ENCODE data around the gene ALDH4A1. TPM values are rescaled to one million over a fixed set of nuclear protein-coding genes. Genes with fewer than 3 reads are reported as not detected.
"Not testable (repeated sequence)": the region's sequence is repeated elsewhere in the genome, so short reads cannot be mapped to it uniquely, and the experiment has no call there.

Gene ALDH4A1
- polyA plus RNA-seq, 4 donors, result 0.22 to 6.3 (median 1.3) TPM

GRCh38 chr1:18859560-18859959, 42.8 kb downstream of the ALDH4A1 start, which contains the start of gene TAS1R2:
TSS of gene TAS1R2 (minus strand) at chr1:18859660. CDS start at chr1:18859660, 0 bp downstream.
- Histone ChIP-seq H3K27me3 (ENCODE audit: control insufficient read depth in 3 of 3, insufficient read depth in 3 of 3, low read length in 3 of 3) (no peaks in the 10 kb centered on the region), H3K4me3 (ENCODE audit: low read depth in 1 of 3, low read length in 3 of 3) (no peak within 1 kb of the TSS), H3K9me3 (ENCODE audit: control insufficient read depth in 2 of 2, insufficient read depth in 1 of 2, low read depth in 1 of 2, low read length in 1 of 2) (no peaks in the 10 kb centered on the region), H3K4me1 (ENCODE audit: control insufficient read depth in 3 of 3, insufficient read depth in 2 of 3, low read depth in 1 of 3, low read length in 2 of 3) (no peaks in the 10 kb centered on the region), H3K27ac (ENCODE audit: low read depth in 1 of 3, low read length in 2 of 3) (no peak within 1 kb of the TSS), H3K36me3 (ENCODE audit: control insufficient read depth in 3 of 3, insufficient read depth in 2 of 3, low read depth in 1 of 3, low read length in 3 of 3) (no peaks in the 10 kb centered on the region)
- FAIRE-seq (no peak), DNase-seq (no peak)
- 40 to 63% (median 45%) methylated on average over 4 of the region's 4 CpGs for WGBS, 3 donors

- Histone ChIP-seq H3K4me1 (ENCODE audit: control insufficient read depth in 3 of 3, insufficient read depth in 2 of 3, low read depth in 1 of 3, low read length in 2 of 3) (no peaks in the 10 kb centered on the region), H3K27me3 (ENCODE audit: control insufficient read depth in 3 of 3, insufficient read depth in 3 of 3, low read length in 3 of 3) (no peaks in the 10 kb centered on the region), H3K27ac (ENCODE audit: low read depth in 1 of 3, low read length in 2 of 3) (no peak overlapping the region), H3K4me3 (ENCODE audit: low read depth in 1 of 3, low read length in 3 of 3) (no peak overlapping the region), H3K36me3 (ENCODE audit: control insufficient read depth in 3 of 3, insufficient read depth in 2 of 3, low read depth in 1 of 3, low read length in 3 of 3) (no peaks in the 10 kb centered on the region), H3K9me3 (ENCODE audit: control insufficient read depth in 2 of 2, insufficient read depth in 1 of 2, low read depth in 1 of 2, low read length in 1 of 2) (no peaks in the 10 kb centered on the region)
- no peak for DNase-seq
- 87 to 88% (median 87%) methylated on average over 7 of the region's 7 CpGs for WGBS, 3 donors
- no peak for FAIRE-seq
These were observed 44.2 kb downstream of the ALDH4A1 start for GRCh38 chr1:18858070-18858688.

- 93 to 96% (median 95%) methylated on average over 1 of the region's 1 CpG for WGBS, 3 donors
- H3K36me3 ChIP-seq (ENCODE audit: control insufficient read depth in 3 of 3, insufficient read depth in 2 of 3, low read depth in 1 of 3, low read length in 3 of 3), result no peaks in the 10 kb centered on the region
- no peaks in the 10 kb centered on the region for H3K27me3 ChIP-seq (ENCODE audit: control insufficient read depth in 3 of 3, insufficient read depth in 3 of 3, low read length in 3 of 3)
- H3K4me1 ChIP-seq (ENCODE audit: control insufficient read depth in 3 of 3, insufficient read depth in 2 of 3, low read depth in 1 of 3, low read length in 2 of 3), result no peaks in the 10 kb centered on the region
- H3K9me3 ChIP-seq (ENCODE audit: control insufficient read depth in 2 of 2, insufficient read depth in 1 of 2, low read depth in 1 of 2, low read length in 1 of 2), result no peaks in the 10 kb centered on the region
- no peak for FAIRE-seq
- no peak for DNase-seq
- H3K27ac ChIP-seq (ENCODE audit: low read depth in 1 of 3, low read length in 2 of 3), result no peak overlapping the region
- no peak overlapping the region for H3K4me3 ChIP-seq (ENCODE audit: low read depth in 1 of 3, low read length in 3 of 3)
These were observed 45.9 kb downstream of the ALDH4A1 start for GRCh38 chr1:18856435-18856834.

- 65 to 76% (median 72%) methylated on average over 6 of the region's 6 CpGs for WGBS, 3 donors
- FAIRE-seq (no peak), DNase-seq (no peak)
- no peaks in the 10 kb centered on the region for H3K4me1 ChIP-seq (ENCODE audit: control insufficient read depth in 3 of 3, insufficient read depth in 2 of 3, low read depth in 1 of 3, low read length in 2 of 3)
- H3K27ac ChIP-seq (ENCODE audit: low read depth in 1 of 3, low read length in 2 of 3), result no peak overlapping the region
- no peaks in the 10 kb centered on the region for H3K9me3 ChIP-seq (ENCODE audit: control insufficient read depth in 2 of 2, insufficient read depth in 1 of 2, low read depth in 1 of 2, low read length in 1 of 2)
- no peak overlapping the region for H3K4me3 ChIP-seq (ENCODE audit: low read depth in 1 of 3, low read length in 3 of 3)
- no peaks in the 10 kb centered on the region for H3K36me3 ChIP-seq (ENCODE audit: control insufficient read depth in 3 of 3, insufficient read depth in 2 of 3, low read depth in 1 of 3, low read length in 3 of 3)
- no peaks in the 10 kb centered on the region for H3K27me3 ChIP-seq (ENCODE audit: control insufficient read depth in 3 of 3, insufficient read depth in 3 of 3, low read length in 3 of 3)
These were observed 46.8 kb downstream of the ALDH4A1 start for GRCh38 chr1:18855573-18855972.

GRCh38 chr1:18854331-18855025, 47.9 kb downstream of the ALDH4A1 start:
- Histone ChIP-seq H3K4me1 (ENCODE audit: control insufficient read depth in 3 of 3, insufficient read depth in 2 of 3, low read depth in 1 of 3, low read length in 2 of 3) (no peaks in the 10 kb centered on the region), H3K9me3 (ENCODE audit: control insufficient read depth in 2 of 2, insufficient read depth in 1 of 2, low read depth in 1 of 2, low read length in 1 of 2) (no peaks in the 10 kb centered on the region), H3K4me3 (ENCODE audit: low read depth in 1 of 3, low read length in 3 of 3) (no peak overlapping the region), H3K27ac (ENCODE audit: low read depth in 1 of 3, low read length in 2 of 3) (no peak overlapping the region), H3K27me3 (ENCODE audit: control insufficient read depth in 3 of 3, insufficient read depth in 3 of 3, low read length in 3 of 3) (no peaks in the 10 kb centered on the region), H3K36me3 (ENCODE audit: control insufficient read depth in 3 of 3, insufficient read depth in 2 of 3, low read depth in 1 of 3, low read length in 3 of 3) (no peaks in the 10 kb centered on the region)
- DNase-seq (no peak), FAIRE-seq (no peak)
- 86 to 91% (median 91%) methylated on average over 49 of the region's 49 CpGs for WGBS, 3 donors

- no peaks in the 10 kb centered on the region for H3K4me1 ChIP-seq (ENCODE audit: control insufficient read depth in 3 of 3, insufficient read depth in 2 of 3, low read depth in 1 of 3, low read length in 2 of 3)
- H3K4me3 ChIP-seq (ENCODE audit: low read depth in 1 of 3, low read length in 3 of 3), result no peak overlapping the region
- 41 to 59% (median 43%) methylated on average over 6 of the region's 6 CpGs for WGBS, 3 donors
- no peak overlapping the region for H3K27ac ChIP-seq (ENCODE audit: low read depth in 1 of 3, low read length in 2 of 3)
- H3K27me3 ChIP-seq (ENCODE audit: control insufficient read depth in 3 of 3, insufficient read depth in 3 of 3, low read length in 3 of 3), result no peaks in the 10 kb centered on the region
- no peak for FAIRE-seq
- no peak for DNase-seq
- H3K9me3 ChIP-seq (ENCODE audit: control insufficient read depth in 2 of 2, insufficient read depth in 1 of 2, low read depth in 1 of 2, low read length in 1 of 2), result no peaks in the 10 kb centered on the region
- no peaks in the 10 kb centered on the region for H3K36me3 ChIP-seq (ENCODE audit: control insufficient read depth in 3 of 3, insufficient read depth in 2 of 3, low read depth in 1 of 3, low read length in 3 of 3)
These were observed 49.9 kb downstream of the ALDH4A1 start for GRCh38 chr1:18852501-18852900.

GRCh38 chr1:18849261-18849711, 53.1 kb downstream of the ALDH4A1 start:
- WGBS, 3 donors, result 44 to 67% (median 61%) methylated on average over 11 of the region's 11 CpGs
- FAIRE-seq (no peak), DNase-seq (peak in 1 of 2 donors; percentile 2)
- H3K4me3 ChIP-seq (ENCODE audit: low read depth in 1 of 3, low read length in 3 of 3), result no peak overlapping the region
- H3K4me1 ChIP-seq (ENCODE audit: control insufficient read depth in 3 of 3, insufficient read depth in 2 of 3, low read depth in 1 of 3, low read length in 2 of 3), result no peaks in the 10 kb centered on the region
- no peaks in the 10 kb centered on the region for H3K9me3 ChIP-seq (ENCODE audit: control insufficient read depth in 2 of 2, insufficient read depth in 1 of 2, low read depth in 1 of 2, low read length in 1 of 2)
- no peak overlapping the region for H3K27ac ChIP-seq (ENCODE audit: low read depth in 1 of 3, low read length in 2 of 3)
- peaks cover 0 to 3% (median 0%) of the 10 kb centered on the region in 3 donors for H3K27me3 ChIP-seq (ENCODE audit: control insufficient read depth in 3 of 3, insufficient read depth in 3 of 3, low read length in 3 of 3)
- no peaks in the 10 kb centered on the region for H3K36me3 ChIP-seq (ENCODE audit: control insufficient read depth in 3 of 3, insufficient read depth in 2 of 3, low read depth in 1 of 3, low read length in 3 of 3)

GRCh38 chr1:18847723-18848122, 54.6 kb downstream of the ALDH4A1 start:
- DNase-seq; H3K27me3 ChIP-seq (ENCODE audit: control insufficient read depth in 3 of 3, insufficient read depth in 3 of 3, low read length in 3 of 3); H3K27ac ChIP-seq (ENCODE audit: low read depth in 1 of 3, low read length in 2 of 3); FAIRE-seq; H3K4me3 ChIP-seq (ENCODE audit: low read depth in 1 of 3, low read length in 3 of 3); H3K36me3 ChIP-seq (ENCODE audit: control insufficient read depth in 3 of 3, insufficient read depth in 2 of 3, low read depth in 1 of 3, low read length in 3 of 3); H3K9me3 ChIP-seq (ENCODE audit: control insufficient read depth in 2 of 2, insufficient read depth in 1 of 2, low read depth in 1 of 2, low read length in 1 of 2); H3K4me1 ChIP-seq (ENCODE audit: control insufficient read depth in 3 of 3, insufficient read depth in 2 of 3, low read depth in 1 of 3, low read length in 2 of 3): not testable (repeated sequence)
- 66 to 83% (median 80%) methylated on average over 2 of the region's 2 CpGs for WGBS, 3 donors

Measured in small intestine (tissue), 7 donors.